ENCODE measurements around the gene PGAP2. TPM values are rescaled to one million over a fixed set of nuclear protein-coding genes. Genes with fewer than 3 reads are reported as not detected.
"Not testable (repeated sequence)": the region's sequence is repeated elsewhere in the genome, so short reads cannot be mapped to it uniquely, and the experiment has no call there.

The PGAP2 gene
- total RNA-seq, 5 donors from 2014 or later (not counting 1 experiment from before 2014, with no cell fraction given), result 22.5 to 28.2 (median 24.6) TPM

GRCh38 chr11:3809624-3809928 lies 1.2 kb downstream of the PGAP2 start:
- CTCF ChIA-PET, result interaction anchor here (0.6 to 3.6 kb wide), 9 partner anchors 9 to 45 kb away, joined by 6 to 25 read pairs (median 10); partner anchors contain the start of gene RHOG (in 1 of the 2)
- WGBS (ENCODE audit: insufficient coverage), result 100% methylated on average over 1 of the region's 1 CpG
- ATAC-seq (replicated peaks in 1 of 4) (no peak), DNase-seq (no peak)
- no peak overlapping the region for H3K27ac Mint-ChIP-seq
- H3K27ac ChIP-seq (ENCODE audit: low read length), result no peak overlapping the region
- no peak overlapping the region for H3K4me3 Mint-ChIP-seq
- H3K4me1 Mint-ChIP-seq, result peaks cover 16 to 20% (median 17%) of the 10 kb centered on the region in 3 donors
- no peak overlapping the region for H3K4me3 ChIP-seq (ENCODE audit: control insufficient read depth in 1 of 2, extremely low read depth in 1 of 2, low read length in 1 of 2)
- H3K36me3 Mint-ChIP-seq, result no peaks in the 10 kb centered on the region
- POLR2A ChIA-PET, result interaction anchor here in 1 of 2 donors (0.5 kb wide), 1 partner anchor 301 kb away, joined by 10 read pairs; no protein-coding TSS in a partner anchor
- H3K27me3 ChIP-seq (replicated peaks in 1 of 2; ENCODE audit: control insufficient read depth in 2 of 2, extremely low read depth in 1 of 2, insufficient read depth in 2 of 2, low read length in 1 of 2), result no peaks in the 10 kb centered on the region
- H3K36me3 ChIP-seq (ENCODE audit: control insufficient read depth in 2 of 2, extremely low read depth in 1 of 2, insufficient read depth in 1 of 2, low read length in 1 of 2), result no peaks in the 10 kb centered on the region
- H3K4me1 ChIP-seq (ENCODE audit: control insufficient read depth in 1 of 2, extremely low read depth in 1 of 2, insufficient read depth in 2 of 2, low read length in 2 of 2), result peaks cover 0 to 16% of the 10 kb centered on the region in 2 experiments
- no peaks in the 10 kb centered on the region for H3K27me3 Mint-ChIP-seq
- no peaks in the 10 kb centered on the region for H3K9me3 ChIP-seq
- H3K9me3 Mint-ChIP-seq, result no peaks in the 10 kb centered on the region

DNA sequence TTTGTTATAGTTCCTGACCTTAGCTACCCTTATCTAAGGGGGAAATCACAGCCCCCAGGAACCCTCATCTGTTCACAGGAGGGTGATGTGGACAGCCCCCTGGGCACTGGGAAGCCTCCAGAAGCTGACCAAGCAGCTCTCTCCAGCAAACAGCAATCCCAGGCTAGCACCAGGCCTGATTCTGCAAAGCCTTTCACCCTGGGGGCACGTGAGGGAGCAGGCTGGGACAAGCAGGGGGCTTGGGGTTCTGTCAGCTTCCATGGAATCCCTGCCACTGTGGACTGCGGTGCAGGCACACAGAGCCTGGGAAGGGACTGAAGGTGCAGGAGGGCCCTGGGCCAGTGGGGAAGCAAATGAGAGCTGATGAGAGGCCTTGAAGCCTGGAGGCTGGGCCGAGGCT lies 2.1 kb downstream of the PGAP2 start:
- ChIA-PET CTCF (interaction anchor here in 1 of 2 donors (0.7 kb wide), 1 partner anchor 14 kb away, joined by 3 read pairs; no protein-coding TSS in a partner anchor), POLR2A (interaction anchor here in 1 of 2 donors (0.6 kb wide), 1 partner anchor 29 kb away, joined by 5 read pairs; no protein-coding TSS in a partner anchor)
- 93% methylated on average over 2 of the region's 3 CpGs for WGBS (ENCODE audit: insufficient coverage)
- Histone ChIP-seq H3K27me3 (replicated peaks in 1 of 2; ENCODE audit: control insufficient read depth in 2 of 2, extremely low read depth in 1 of 2, insufficient read depth in 2 of 2, low read length in 1 of 2) (no peaks in the 10 kb centered on the region), H3K36me3 (ENCODE audit: control insufficient read depth in 2 of 2, extremely low read depth in 1 of 2, insufficient read depth in 1 of 2, low read length in 1 of 2) (no peaks in the 10 kb centered on the region), H3K9me3 (no peaks in the 10 kb centered on the region), H3K4me3 (ENCODE audit: control insufficient read depth in 1 of 2, extremely low read depth in 1 of 2, low read length in 1 of 2) (no peak overlapping the region), H3K4me1 (ENCODE audit: control insufficient read depth in 1 of 2, extremely low read depth in 1 of 2, insufficient read depth in 2 of 2, low read length in 2 of 2) (peaks cover 0 to 16% of the 10 kb centered on the region in 2 experiments), H3K27ac (ENCODE audit: low read length) (no peak overlapping the region)
- Mint-ChIP-seq H3K4me1 (peaks cover 16 to 20% (median 17%) of the 10 kb centered on the region in 3 donors), H3K4me3 (no peak overlapping the region), H3K9me3 (no peaks in the 10 kb centered on the region), H3K27ac (no peak overlapping the region), H3K27me3 (no peaks in the 10 kb centered on the region), H3K36me3 (no peaks in the 10 kb centered on the region)
- no peak for ATAC-seq (replicated peaks in 1 of 4)
- no peak for DNase-seq

DNA sequence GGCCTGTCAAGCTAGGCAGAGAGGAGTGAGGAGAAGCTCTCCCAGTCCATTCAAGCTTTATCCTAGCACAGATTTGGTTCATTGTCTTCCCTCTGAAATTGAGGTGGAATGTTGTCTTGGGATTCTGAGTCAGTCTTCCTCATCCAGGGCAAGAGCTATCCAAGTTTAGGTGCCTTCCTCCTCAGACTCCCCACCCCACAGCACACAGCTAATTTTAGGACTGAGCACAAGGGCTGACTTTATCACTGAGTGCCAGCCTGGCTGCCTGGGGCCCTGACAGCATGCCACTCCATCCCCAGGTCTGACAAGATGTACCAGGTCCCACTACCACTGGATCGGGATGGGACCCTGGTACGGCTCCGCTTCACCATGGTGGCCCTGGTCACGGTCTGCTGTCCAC lies 2.6 kb downstream of the PGAP2 start:
- Mint-ChIP-seq H3K27me3 (no peaks in the 10 kb centered on the region), H3K4me3 (no peak overlapping the region), H3K36me3 (no peaks in the 10 kb centered on the region), H3K27ac (no peak overlapping the region), H3K4me1 (peaks cover 16 to 20% (median 17%) of the 10 kb centered on the region in 3 donors), H3K9me3 (no peaks in the 10 kb centered on the region)
- Histone ChIP-seq H3K36me3 (ENCODE audit: control insufficient read depth in 2 of 2, extremely low read depth in 1 of 2, insufficient read depth in 1 of 2, low read length in 1 of 2) (no peaks in the 10 kb centered on the region), H3K27me3 (replicated peaks in 1 of 2; ENCODE audit: control insufficient read depth in 2 of 2, extremely low read depth in 1 of 2, insufficient read depth in 2 of 2, low read length in 1 of 2) (no peaks in the 10 kb centered on the region), H3K9me3 (no peaks in the 10 kb centered on the region), H3K27ac (ENCODE audit: low read length) (no peak overlapping the region), H3K4me1 (ENCODE audit: control insufficient read depth in 1 of 2, extremely low read depth in 1 of 2, insufficient read depth in 2 of 2, low read length in 2 of 2) (peaks cover 0 to 16% of the 10 kb centered on the region in 2 experiments), H3K4me3 (ENCODE audit: control insufficient read depth in 1 of 2, extremely low read depth in 1 of 2, low read length in 1 of 2) (no peak overlapping the region)
- ChIA-PET CTCF (interaction anchor here in 1 of 2 donors (0.7 kb wide), 2 partner anchors 15 to 68 kb away, joined by 3 to 4 read pairs; no protein-coding TSS in a partner anchor), POLR2A (interaction anchor here in 1 of 2 donors (0.6 kb wide), 1 partner anchor 29 kb away, joined by 5 read pairs; no protein-coding TSS in a partner anchor)
- 93% methylated on average over 4 of the region's 4 CpGs for WGBS (ENCODE audit: insufficient coverage)
- no peak for ATAC-seq (replicated peaks in 1 of 4)
- DNase-seq, result no peak

GRCh38 chr11:3814832-3815231 lies 6.5 kb downstream of the PGAP2 start:
- H3K36me3 ChIP-seq (ENCODE audit: control insufficient read depth in 2 of 2, extremely low read depth in 1 of 2, insufficient read depth in 1 of 2, low read length in 1 of 2); ATAC-seq (replicated peaks in 1 of 4); H3K36me3 Mint-ChIP-seq; H3K9me3 Mint-ChIP-seq; H3K27ac Mint-ChIP-seq; H3K4me3 Mint-ChIP-seq; H3K4me1 ChIP-seq (ENCODE audit: control insufficient read depth in 1 of 2, extremely low read depth in 1 of 2, insufficient read depth in 2 of 2, low read length in 2 of 2); H3K4me3 ChIP-seq (ENCODE audit: control insufficient read depth in 1 of 2, extremely low read depth in 1 of 2, low read length in 1 of 2); DNase-seq; H3K27me3 ChIP-seq (replicated peaks in 1 of 2; ENCODE audit: control insufficient read depth in 2 of 2, extremely low read depth in 1 of 2, insufficient read depth in 2 of 2, low read length in 1 of 2); H3K27ac ChIP-seq (ENCODE audit: low read length); H3K9me3 ChIP-seq; POLR2A ChIA-PET; H3K27me3 Mint-ChIP-seq; H3K4me1 Mint-ChIP-seq: not testable (repeated sequence)
- CTCF ChIA-PET, result interaction anchor here in 1 of 2 donors (0.7 kb wide), 1 partner anchor 240 kb away, joined by 5 read pairs; no protein-coding TSS in a partner anchor
- 100% methylated on average over 5 of the region's 5 CpGs for WGBS (ENCODE audit: insufficient coverage)

DNA sequence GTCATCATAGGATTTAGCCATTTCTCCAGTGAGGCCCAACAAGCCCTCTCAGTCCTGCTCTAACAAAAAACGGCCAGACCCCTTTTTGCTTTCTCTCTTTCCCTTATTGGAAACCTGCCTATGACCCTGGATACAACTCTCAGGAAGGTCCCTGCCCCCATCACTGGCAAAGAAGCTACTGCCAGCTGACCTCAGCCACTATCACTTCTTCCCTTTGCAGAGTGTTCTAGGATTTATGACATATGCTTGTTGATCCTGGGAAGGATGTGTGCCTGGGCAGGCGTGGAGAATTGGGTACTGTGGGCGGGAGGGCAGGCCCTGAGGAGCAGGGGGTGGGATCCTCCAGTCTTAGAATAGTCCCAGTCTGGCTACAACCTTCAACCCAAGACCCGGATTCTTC lies 7.5 kb downstream of the PGAP2 start:
- no peaks in the 10 kb centered on the region for H3K27me3 Mint-ChIP-seq
- WGBS (ENCODE audit: insufficient coverage), result no CpG with 5 or more reads among the region's 4 CpGs
- H3K9me3 ChIP-seq, result no peaks in the 10 kb centered on the region
- no peaks in the 10 kb centered on the region for H3K4me1 Mint-ChIP-seq
- peaks cover 3 to 6% of the 10 kb centered on the region in 2 donors for H3K36me3 ChIP-seq (ENCODE audit: control insufficient read depth in 2 of 2, extremely low read depth in 1 of 2, insufficient read depth in 1 of 2, low read length in 1 of 2)
- ATAC-seq (replicated peaks in 1 of 4) (no peak), DNase-seq (no peak)
- H3K4me1 ChIP-seq (ENCODE audit: control insufficient read depth in 1 of 2, extremely low read depth in 1 of 2, insufficient read depth in 2 of 2, low read length in 2 of 2), result no peaks in the 10 kb centered on the region
- no peaks in the 10 kb centered on the region for H3K27me3 ChIP-seq (replicated peaks in 1 of 2; ENCODE audit: control insufficient read depth in 2 of 2, extremely low read depth in 1 of 2, insufficient read depth in 2 of 2, low read length in 1 of 2)
- POLR2A ChIA-PET, result no interaction called here
- CTCF ChIA-PET, result interaction anchor here (0.6 to 0.7 kb wide), 2 partner anchors 21 to 803 kb away, joined by 3 to 5 read pairs; no protein-coding TSS in a partner anchor
- no peak overlapping the region for H3K4me3 Mint-ChIP-seq
- H3K27ac Mint-ChIP-seq, result no peak overlapping the region
- no peaks in the 10 kb centered on the region for H3K9me3 Mint-ChIP-seq
- no peak overlapping the region for H3K4me3 ChIP-seq (ENCODE audit: control insufficient read depth in 1 of 2, extremely low read depth in 1 of 2, low read length in 1 of 2)
- H3K27ac ChIP-seq (ENCODE audit: low read length), result no peak overlapping the region
- H3K36me3 Mint-ChIP-seq, result peaks cover 4% of the 10 kb centered on the region

GRCh38 chr11:3816673-3817072 lies 8.3 kb downstream of the PGAP2 start:
- Histone ChIP-seq H3K4me1 (ENCODE audit: control insufficient read depth in 1 of 2, extremely low read depth in 1 of 2, insufficient read depth in 2 of 2, low read length in 2 of 2) (no peaks in the 10 kb centered on the region), H3K36me3 (ENCODE audit: control insufficient read depth in 2 of 2, extremely low read depth in 1 of 2, insufficient read depth in 1 of 2, low read length in 1 of 2) (peaks cover 3 to 6% of the 10 kb centered on the region in 2 donors), H3K4me3 (ENCODE audit: control insufficient read depth in 1 of 2, extremely low read depth in 1 of 2, low read length in 1 of 2) (no peak overlapping the region), H3K27me3 (replicated peaks in 1 of 2; ENCODE audit: control insufficient read depth in 2 of 2, extremely low read depth in 1 of 2, insufficient read depth in 2 of 2, low read length in 1 of 2) (no peaks in the 10 kb centered on the region), H3K27ac (ENCODE audit: low read length) (no peak overlapping the region), H3K9me3 (no peaks in the 10 kb centered on the region)
- ChIA-PET CTCF (no interaction called here), POLR2A (no interaction called here)
- DNase-seq (no peak), ATAC-seq (replicated peaks in 1 of 4) (no peak)
- WGBS (ENCODE audit: insufficient coverage), result 85% methylated on average over 2 of the region's 2 CpGs
- Mint-ChIP-seq H3K4me1 (no peaks in the 10 kb centered on the region), H3K9me3 (no peaks in the 10 kb centered on the region), H3K36me3 (peaks cover 4% of the 10 kb centered on the region), H3K27ac (no peak overlapping the region), H3K4me3 (no peak overlapping the region), H3K27me3 (no peaks in the 10 kb centered on the region)
